Kidney epithelial cell (primary cell): ENCODE data around the gene HIPK1. TPM values are rescaled to one million over a fixed set of nuclear protein-coding genes. Genes with fewer than 3 reads are reported as not detected.

ENCODE experiments used
- DNase-seq: peaks from one replicate; pipeline ENCODE4 v3.0.0-alpha.2; 2010; ENCODE audit warnings: low read depth
- H3K27me3 ChIP-seq: 2 replicates; pipeline ENCODE4 v1.6.0; 2011; ENCODE audit warnings: low read length; ENCODE audit not compliant: control insufficient read depth, insufficient read depth
- H3K36me3 ChIP-seq: 2 replicates; pipeline ENCODE4 v1.5.1; 2011; ENCODE audit warnings: low read length; ENCODE audit not compliant: control insufficient read depth, insufficient read depth
- H3K4me3 ChIP-seq: 2 replicates; pipeline ENCODE4 v1.5.1; 2011; ENCODE audit warnings: low read depth, mild to moderate bottlenecking, control low read depth, low read length
- CTCF ChIP-seq: IDR thresholded peaks from 2 replicates; pipeline ENCODE4 v1.5.1; 2011; ENCODE audit warnings: mild to moderate bottlenecking, moderate library complexity, low read length, control low read depth, inconsistent platforms; ENCODE audit not compliant: insufficient read depth, poor library complexity, severe bottlenecking
- total RNA-seq: library from RNA; depleted of rRNA; stranded (reverse); fragments of >200 nt; gene quantifications from 2 replicates; pipeline ENCODE4 v1.2.3, GENCODE V29; 2015

The HIPK1 gene
- total RNA-seq, 1 donor from 2014 or later = 25.6 TPM

- no peaks in the 10 kb centered on the region for H3K27me3 ChIP-seq
- H3K36me3 ChIP-seq = no peaks in the 10 kb centered on the region
- no peak for DNase-seq
- no peak for TF ChIP-seq CTCF
- H3K4me3 ChIP-seq = no peak overlapping the region
Measured at GRCh38 chr1:113982949-113983348, 53.8 kb downstream of the HIPK1 start.

GRCh38 chr1:113983391-113983790 lies 54.3 kb downstream of the HIPK1 start:
- DNase-seq = no peak
- Histone ChIP-seq H3K36me3 (no peaks in the 10 kb centered on the region), H3K4me3 (no peak overlapping the region), H3K27me3 (no peaks in the 10 kb centered on the region)
- no peak for TF ChIP-seq CTCF

- H3K27me3 ChIP-seq = no peaks in the 10 kb centered on the region
- no peak overlapping the region for H3K4me3 ChIP-seq
- no peak for DNase-seq
- TF ChIP-seq CTCF = no peak
- H3K36me3 ChIP-seq = no peaks in the 10 kb centered on the region
Measured at GRCh38 chr1:113983826-113984225, 54.7 kb downstream of the HIPK1 start.

GRCh38 chr1:113984710-113985109 lies 55.6 kb downstream of the HIPK1 start:
- Histone ChIP-seq H3K4me3 (no peak overlapping the region), H3K27me3 (no peaks in the 10 kb centered on the region), H3K36me3 (no peaks in the 10 kb centered on the region)
- DNase-seq = no peak
- no peak for TF ChIP-seq CTCF

GRCh38 chr1:113986802-113987201 lies 57.7 kb downstream of the HIPK1 start:
- no peak for TF ChIP-seq CTCF
- Histone ChIP-seq H3K4me3 (no peak overlapping the region), H3K36me3 (no peaks in the 10 kb centered on the region), H3K27me3 (no peaks in the 10 kb centered on the region)
- no peak for DNase-seq

- no peak for DNase-seq
- no peak overlapping the region for H3K4me3 ChIP-seq
- no peak for TF ChIP-seq CTCF
- no peaks in the 10 kb centered on the region for H3K36me3 ChIP-seq
- H3K27me3 ChIP-seq = no peaks in the 10 kb centered on the region
Measured at GRCh38 chr1:113987259-113987658, 58.1 kb downstream of the HIPK1 start.
